Activated CD8-positive, alpha-beta T cell treated with anti-CD3 and anti-CD28 coated beads, Interleukin-2, amount 10 ng/mL, durations not matched to agents 7 days and 5 days (primary cell): Measurements from ENCODE around the gene SLITRK5. TPM values are rescaled to one million over a fixed set of nuclear protein-coding genes. Genes with fewer than 3 reads are reported as not detected.
A peak's percentile ranks its signal among the peaks of the same experiment; 100 is the strongest.

Source experiments
- ATAC-seq: fragments of 150-1000 bp; cut with Tn5 transposase; one replicate; pipeline ENCODE4 v1.10.0; 2021; ENCODE audit warnings: moderate library complexity
- CTCF ChIA-PET: fragments of 350-600 bp; sonication (Branson Sonifier 250); formaldehyde crosslinking; loops from one replicate; lab custom pipeline; 2021; ENCODE audit warnings: antibody characterized with exemption; lab: Charles Lee
- POLR2A ChIA-PET: fragments of 350-600 bp; sonication (Branson Sonifier 250); formaldehyde crosslinking; loops from one replicate; lab custom pipeline; 2021; ENCODE audit warnings: antibody characterized with exemption; lab: Charles Lee
- DNase-seq: peaks from one replicate; pipeline ENCODE4 v3.0.0-alpha.2; 2020
- H3K27ac Mint-ChIP-seq: one replicate; pipeline ENCODE4 v1.8.0; 2021; ENCODE audit warnings: mild to moderate bottlenecking, mixed read lengths
- H3K27me3 Mint-ChIP-seq: one replicate; pipeline ENCODE4 v1.8.0; 2021; ENCODE audit warnings: low read depth, mixed read lengths
- H3K36me3 Mint-ChIP-seq: one replicate; pipeline ENCODE4 v1.8.0; 2021; ENCODE audit warnings: low read depth, mixed read lengths
- H3K4me1 Mint-ChIP-seq: one replicate; pipeline ENCODE4 v1.8.0; 2021; ENCODE audit warnings: low read depth, mixed read lengths
- H3K4me3 Mint-ChIP-seq: one replicate; pipeline ENCODE4 v1.8.0; 2021; ENCODE audit warnings: mild to moderate bottlenecking, mixed read lengths
- H3K9me3 Mint-ChIP-seq: one replicate; pipeline ENCODE4 v1.8.0; 2022; ENCODE audit warnings: mixed read lengths; ENCODE audit not compliant: insufficient read depth
- total RNA-seq, 2 experiments: library from RNA; stranded (reverse); gene quantifications; one replicate each; pipeline ENCODE4 v1.2.3, GENCODE V29; 2021

Gene SLITRK5, protein sequence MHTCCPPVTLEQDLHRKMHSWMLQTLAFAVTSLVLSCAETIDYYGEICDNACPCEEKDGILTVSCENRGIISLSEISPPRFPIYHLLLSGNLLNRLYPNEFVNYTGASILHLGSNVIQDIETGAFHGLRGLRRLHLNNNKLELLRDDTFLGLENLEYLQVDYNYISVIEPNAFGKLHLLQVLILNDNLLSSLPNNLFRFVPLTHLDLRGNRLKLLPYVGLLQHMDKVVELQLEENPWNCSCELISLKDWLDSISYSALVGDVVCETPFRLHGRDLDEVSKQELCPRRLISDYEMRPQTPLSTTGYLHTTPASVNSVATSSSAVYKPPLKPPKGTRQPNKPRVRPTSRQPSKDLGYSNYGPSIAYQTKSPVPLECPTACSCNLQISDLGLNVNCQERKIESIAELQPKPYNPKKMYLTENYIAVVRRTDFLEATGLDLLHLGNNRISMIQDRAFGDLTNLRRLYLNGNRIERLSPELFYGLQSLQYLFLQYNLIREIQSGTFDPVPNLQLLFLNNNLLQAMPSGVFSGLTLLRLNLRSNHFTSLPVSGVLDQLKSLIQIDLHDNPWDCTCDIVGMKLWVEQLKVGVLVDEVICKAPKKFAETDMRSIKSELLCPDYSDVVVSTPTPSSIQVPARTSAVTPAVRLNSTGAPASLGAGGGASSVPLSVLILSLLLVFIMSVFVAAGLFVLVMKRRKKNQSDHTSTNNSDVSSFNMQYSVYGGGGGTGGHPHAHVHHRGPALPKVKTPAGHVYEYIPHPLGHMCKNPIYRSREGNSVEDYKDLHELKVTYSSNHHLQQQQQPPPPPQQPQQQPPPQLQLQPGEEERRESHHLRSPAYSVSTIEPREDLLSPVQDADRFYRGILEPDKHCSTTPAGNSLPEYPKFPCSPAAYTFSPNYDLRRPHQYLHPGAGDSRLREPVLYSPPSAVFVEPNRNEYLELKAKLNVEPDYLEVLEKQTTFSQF
- total RNA-seq = not detected

DNA sequence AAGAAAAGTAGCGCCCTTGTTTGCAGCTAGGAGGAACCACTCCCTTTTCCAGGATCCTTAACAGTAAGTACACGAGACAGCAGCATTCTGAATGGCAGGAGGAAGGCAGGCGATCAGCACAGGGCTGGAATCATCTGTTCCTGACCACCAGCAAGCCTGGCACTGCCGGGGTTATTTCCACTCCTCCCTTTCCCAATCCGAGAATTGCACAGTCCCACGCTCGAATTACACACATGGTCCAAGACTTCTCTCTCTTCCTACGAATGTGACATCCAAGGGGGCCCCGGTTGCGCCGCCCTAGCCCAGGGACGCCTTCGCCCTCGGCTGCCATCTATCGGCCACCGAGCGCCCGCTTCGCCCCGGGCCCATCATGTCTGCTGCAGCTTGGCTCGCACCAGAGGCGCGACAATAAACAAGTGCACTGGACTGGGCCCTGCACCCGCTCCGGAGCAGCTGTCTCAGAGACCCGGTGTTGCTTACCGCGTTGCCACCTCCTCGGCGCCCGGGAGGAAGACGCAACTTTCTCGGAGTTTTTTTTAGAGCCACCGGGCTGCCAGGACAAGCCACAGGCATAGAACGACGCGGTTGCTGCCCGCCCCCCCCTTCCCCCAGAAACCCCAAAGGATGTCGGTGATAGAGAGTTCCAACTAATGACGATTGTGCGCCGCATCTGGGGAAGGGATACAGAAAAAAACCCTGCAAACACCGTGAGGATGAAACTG lies at the start of gene SLITRK5:
TSS of gene SLITRK5 (plus strand) at position 341 of the 722 bp plus-strand sequence. CDS start 4,018 bp downstream, outside the sequence.
- H3K27me3 Mint-ChIP-seq = peaks cover 39% of the 10 kb centered on the region
- ChIA-PET CTCF (no interaction called here), POLR2A (no interaction called here)
- H3K4me1 Mint-ChIP-seq = peaks cover 9% of the 10 kb centered on the region
- peaks cover 2% of the 10 kb centered on the region for H3K36me3 Mint-ChIP-seq
- no peaks in the 10 kb centered on the region for H3K9me3 Mint-ChIP-seq
- H3K27ac Mint-ChIP-seq = no peak within 1 kb of the TSS
- ATAC-seq (peak; percentile 94), DNase-seq (peak; percentile 64)
- H3K4me3 Mint-ChIP-seq = peak within 1 kb of the TSS; percentile 59

DNA sequence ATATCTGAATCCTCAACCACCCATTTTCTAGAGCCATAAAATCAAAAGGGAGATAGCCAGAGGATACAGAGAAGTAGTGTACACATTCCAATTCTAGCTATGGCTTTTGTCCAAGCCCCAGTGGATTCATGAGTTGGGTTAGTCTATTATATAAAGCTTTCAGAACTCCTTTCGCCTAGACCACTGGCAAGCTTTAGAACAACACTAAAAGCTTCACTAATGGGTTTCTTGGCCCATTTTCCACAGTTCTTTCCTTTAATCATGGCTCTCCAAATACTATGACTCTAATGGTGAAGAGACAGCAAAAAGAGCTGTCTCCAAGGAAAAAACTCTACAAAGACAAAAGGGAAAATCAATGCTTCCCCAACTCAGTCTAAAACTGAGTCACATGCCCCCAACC lies 48.2 kb upstream of the SLITRK5 start:
- Mint-ChIP-seq H3K4me3 (no peak overlapping the region), H3K36me3 (no peaks in the 10 kb centered on the region), H3K27me3 (no peaks in the 10 kb centered on the region), H3K4me1 (no peaks in the 10 kb centered on the region), H3K9me3 (no peaks in the 10 kb centered on the region), H3K27ac (no peak overlapping the region)
- ChIA-PET POLR2A (no interaction called here), CTCF (no interaction called here)
- ATAC-seq (no peak), DNase-seq (no peak)

DNA sequence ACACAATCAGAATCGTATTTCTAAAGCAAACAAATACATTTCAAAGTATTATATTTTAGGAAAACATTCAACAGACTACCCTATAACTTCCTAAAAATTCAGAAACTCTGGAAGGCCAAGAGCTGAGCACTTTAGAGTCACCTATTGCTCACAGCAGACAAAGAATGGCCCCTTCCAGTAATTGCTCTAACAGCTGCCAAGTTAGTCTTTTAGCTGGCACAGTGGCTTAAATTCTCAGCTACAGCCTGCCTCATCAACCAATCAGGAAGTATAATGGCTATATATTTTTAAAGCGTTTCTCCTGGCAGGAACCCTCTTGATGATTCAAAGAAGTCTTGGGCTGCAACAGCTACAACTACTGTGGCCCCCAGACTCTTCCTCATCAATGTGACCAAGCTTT lies 14.9 kb upstream of the SLITRK5 start:
- CTCF ChIA-PET = no interaction called here
- Mint-ChIP-seq H3K27ac (no peak overlapping the region), H3K4me1 (no peaks in the 10 kb centered on the region), H3K4me3 (no peak overlapping the region), H3K36me3 (no peaks in the 10 kb centered on the region), H3K27me3 (no peaks in the 10 kb centered on the region), H3K9me3 (no peaks in the 10 kb centered on the region)
- POLR2A ChIA-PET = no interaction called here
- ATAC-seq (no peak), DNase-seq (no peak)

DNA sequence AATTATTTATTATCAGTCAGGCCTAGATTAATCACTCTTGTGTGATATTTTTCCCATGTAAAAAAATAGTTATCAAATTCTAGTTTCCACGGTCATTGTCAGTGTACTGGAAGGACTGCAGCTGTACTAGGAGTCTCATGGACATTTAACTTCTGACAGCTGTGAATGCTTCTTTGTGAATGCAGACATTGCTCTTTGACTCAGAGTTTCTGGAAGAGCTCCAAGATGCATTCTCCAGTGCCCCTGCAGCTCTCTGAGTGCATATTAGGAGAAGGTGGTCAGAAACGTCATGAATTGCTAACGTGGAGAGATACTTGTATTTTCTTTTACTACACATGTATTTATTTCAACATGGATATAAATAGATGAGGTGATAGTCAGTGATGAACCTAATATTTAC lies 9.7 kb upstream of the SLITRK5 start:
- ChIA-PET CTCF (no interaction called here), POLR2A (no interaction called here)
- H3K4me3 Mint-ChIP-seq = no peak overlapping the region
- no peaks in the 10 kb centered on the region for H3K36me3 Mint-ChIP-seq
- no peaks in the 10 kb centered on the region for H3K27me3 Mint-ChIP-seq
- H3K9me3 Mint-ChIP-seq = no peaks in the 10 kb centered on the region
- DNase-seq (no peak), ATAC-seq (no peak)
- no peaks in the 10 kb centered on the region for H3K4me1 Mint-ChIP-seq
- no peak overlapping the region for H3K27ac Mint-ChIP-seq

DNA sequence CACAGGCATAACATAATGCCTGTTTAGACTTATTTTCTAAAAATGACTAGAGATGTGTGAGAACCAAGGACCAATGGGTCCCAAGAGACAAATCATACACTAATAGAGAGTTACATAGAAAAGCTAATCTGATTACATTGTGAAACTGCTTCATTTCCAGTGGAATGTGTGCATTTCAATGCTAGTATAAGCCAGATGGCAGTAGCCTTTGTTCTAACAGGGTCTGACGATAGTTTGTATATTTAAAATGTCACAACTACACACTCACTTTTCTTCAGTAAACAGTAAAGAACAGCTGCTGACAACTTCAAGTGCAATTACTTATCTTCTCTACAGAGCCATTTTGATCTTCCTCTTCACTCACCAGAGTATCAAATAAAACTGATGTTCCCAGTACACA lies 4.3 kb upstream of the SLITRK5 start:
- ATAC-seq = no peak
- ChIA-PET POLR2A (no interaction called here), CTCF (no interaction called here)
- Mint-ChIP-seq H3K4me3 (no peak overlapping the region), H3K27me3 (peaks cover 7% of the 10 kb centered on the region), H3K4me1 (peaks cover 6% of the 10 kb centered on the region), H3K27ac (no peak overlapping the region), H3K36me3 (no peaks in the 10 kb centered on the region), H3K9me3 (no peaks in the 10 kb centered on the region)
- DNase-seq = no peak

DNA sequence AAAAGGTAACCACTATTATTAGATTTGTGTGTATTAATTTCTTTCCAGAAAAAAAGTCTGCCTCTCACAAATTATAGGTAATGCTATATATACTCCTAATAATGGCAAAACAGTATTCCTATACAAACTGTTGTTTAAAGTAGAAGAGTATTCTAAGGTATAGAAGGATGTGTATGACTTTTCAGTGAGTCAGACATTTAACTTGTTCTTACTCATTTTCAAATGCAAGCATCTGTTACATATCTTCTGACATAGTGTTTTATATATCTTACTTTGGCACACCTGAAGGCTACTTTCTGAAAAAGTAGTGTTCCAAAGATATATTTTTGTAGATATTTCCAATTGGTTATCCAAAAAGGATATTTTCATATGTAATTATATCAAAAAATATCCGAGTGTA lies 3.5 kb upstream of the SLITRK5 start:
- H3K27me3 Mint-ChIP-seq = peaks cover 11% of the 10 kb centered on the region
- no peak overlapping the region for H3K4me3 Mint-ChIP-seq
- ATAC-seq (no peak), DNase-seq (no peak)
- H3K4me1 Mint-ChIP-seq = peaks cover 6% of the 10 kb centered on the region
- H3K36me3 Mint-ChIP-seq = peaks cover 2% of the 10 kb centered on the region
- CTCF ChIA-PET = no interaction called here
- POLR2A ChIA-PET = no interaction called here
- no peak overlapping the region for H3K27ac Mint-ChIP-seq
- H3K9me3 Mint-ChIP-seq = no peaks in the 10 kb centered on the region

DNA sequence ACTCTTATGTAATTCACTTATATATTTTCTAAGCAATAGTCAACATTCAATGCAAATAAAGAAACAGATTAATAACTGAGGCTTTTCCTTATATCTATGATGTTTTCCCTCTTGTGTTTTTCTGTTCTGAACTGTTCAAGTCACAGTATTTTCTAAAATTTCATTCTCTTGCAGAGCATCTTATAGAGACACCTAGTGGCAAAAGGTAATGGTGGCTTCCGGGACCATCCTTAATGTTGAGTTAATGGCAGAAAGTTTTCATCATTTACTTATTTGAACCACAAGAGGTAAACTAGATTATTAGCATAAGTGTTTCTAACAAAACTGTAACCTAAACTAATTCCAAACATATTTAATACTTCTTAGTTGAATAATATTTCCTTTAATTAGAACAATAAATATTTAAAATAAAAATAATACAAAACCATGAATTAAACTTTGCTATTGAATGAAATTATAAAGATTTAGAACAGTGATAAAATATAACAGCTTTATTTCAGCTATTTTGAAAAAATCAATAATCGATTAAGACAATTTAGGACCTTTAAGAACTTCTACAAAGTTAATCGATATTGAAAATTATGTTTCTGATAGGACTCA lies 1.7 kb upstream of the SLITRK5 start:
- H3K4me1 Mint-ChIP-seq = peaks cover 9% of the 10 kb centered on the region
- no peaks in the 10 kb centered on the region for H3K9me3 Mint-ChIP-seq
- no peak overlapping the region for H3K4me3 Mint-ChIP-seq
- H3K36me3 Mint-ChIP-seq = peaks cover 2% of the 10 kb centered on the region
- DNase-seq = no peak
- ATAC-seq = no peak
- ChIA-PET POLR2A (no interaction called here), CTCF (no interaction called here)
- no peak overlapping the region for H3K27ac Mint-ChIP-seq
- H3K27me3 Mint-ChIP-seq = peaks cover 29% of the 10 kb centered on the region

DNA sequence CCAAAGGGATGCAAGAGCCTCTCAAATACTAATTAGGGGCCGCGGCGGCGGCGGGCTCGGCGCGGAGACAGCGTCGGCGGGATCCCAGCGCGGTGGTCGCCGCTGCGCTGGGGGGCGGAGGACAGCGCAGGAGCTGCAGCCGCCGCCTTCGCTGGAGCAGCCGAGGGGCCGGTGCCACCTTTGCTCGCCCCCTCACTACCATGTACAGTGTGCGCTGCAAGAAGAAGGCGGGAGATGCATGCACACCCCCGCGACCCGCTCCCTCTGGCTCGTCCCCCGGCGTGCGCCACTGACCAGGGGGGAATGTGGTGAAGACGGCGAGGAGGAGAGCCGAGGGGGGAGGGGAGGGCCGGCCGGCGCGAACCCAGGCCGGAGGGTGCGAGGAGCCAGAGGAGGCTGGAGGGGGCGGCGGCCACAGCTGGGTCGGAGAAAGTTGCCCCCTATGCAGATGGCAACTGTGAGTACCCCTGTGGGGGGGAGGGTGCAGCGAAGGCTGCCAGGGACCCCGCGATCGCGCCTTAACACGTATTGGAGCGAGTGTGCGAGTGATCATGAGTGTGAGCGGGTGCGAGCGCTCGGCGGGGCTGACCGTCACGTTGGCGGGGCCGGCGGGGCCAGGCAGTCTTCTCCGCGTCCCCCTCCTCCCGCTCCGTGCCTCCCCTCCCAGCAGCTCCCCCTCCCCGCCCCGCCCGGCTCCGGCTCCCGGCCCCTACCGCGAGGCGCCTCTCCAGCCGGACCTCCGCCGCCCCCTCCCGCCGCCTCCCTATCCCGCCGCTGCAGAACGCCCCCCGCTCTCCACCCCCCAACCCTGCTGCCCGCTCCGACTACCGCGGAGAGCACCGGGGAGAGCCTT lies 808 bp downstream of the SLITRK5 start:
- peaks cover 47% of the 10 kb centered on the region for H3K27me3 Mint-ChIP-seq
- peak overlapping the region; percentile 59 for H3K4me3 Mint-ChIP-seq
- H3K27ac Mint-ChIP-seq = no peak overlapping the region
- ChIA-PET POLR2A (no interaction called here), CTCF (no interaction called here)
- ATAC-seq = peak; percentile 4
- no peaks in the 10 kb centered on the region for H3K9me3 Mint-ChIP-seq
- H3K4me1 Mint-ChIP-seq = peaks cover 9% of the 10 kb centered on the region
- no peak for DNase-seq
- peaks cover 2% of the 10 kb centered on the region for H3K36me3 Mint-ChIP-seq

DNA sequence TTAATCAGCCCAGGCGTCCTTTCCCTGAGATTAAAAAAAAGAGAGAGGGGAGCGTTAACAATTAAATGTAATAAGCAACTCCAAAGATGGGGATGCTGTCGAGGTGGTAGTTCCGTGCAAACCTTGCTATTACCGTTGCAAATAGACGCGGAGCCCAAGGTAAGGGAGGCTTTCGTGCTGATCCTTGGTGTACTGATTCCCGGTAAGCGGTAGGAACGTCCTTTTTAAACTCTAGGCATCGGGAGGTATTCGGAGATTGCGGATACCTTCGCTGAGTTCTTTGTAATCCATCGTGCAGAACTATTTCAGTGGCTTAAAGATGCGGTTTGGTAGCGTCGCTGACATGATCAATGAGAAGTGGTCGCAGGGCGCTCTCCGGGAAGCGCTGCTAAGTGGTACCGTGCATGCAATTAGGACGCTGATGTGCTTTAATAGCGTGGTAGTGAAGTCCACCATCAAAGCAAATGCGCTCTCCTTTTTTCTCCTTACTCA lies 3.1 kb downstream of the SLITRK5 start:
- Mint-ChIP-seq H3K4me1 (peaks cover 20% of the 10 kb centered on the region), H3K27me3 (peaks cover 62% of the 10 kb centered on the region), H3K36me3 (peaks cover 2% of the 10 kb centered on the region), H3K9me3 (no peaks in the 10 kb centered on the region), H3K4me3 (no peak overlapping the region), H3K27ac (peak overlapping the region; percentile 25)
- POLR2A ChIA-PET = no interaction called here
- CTCF ChIA-PET = no interaction called here
- no peak for DNase-seq
- no peak for ATAC-seq

DNA sequence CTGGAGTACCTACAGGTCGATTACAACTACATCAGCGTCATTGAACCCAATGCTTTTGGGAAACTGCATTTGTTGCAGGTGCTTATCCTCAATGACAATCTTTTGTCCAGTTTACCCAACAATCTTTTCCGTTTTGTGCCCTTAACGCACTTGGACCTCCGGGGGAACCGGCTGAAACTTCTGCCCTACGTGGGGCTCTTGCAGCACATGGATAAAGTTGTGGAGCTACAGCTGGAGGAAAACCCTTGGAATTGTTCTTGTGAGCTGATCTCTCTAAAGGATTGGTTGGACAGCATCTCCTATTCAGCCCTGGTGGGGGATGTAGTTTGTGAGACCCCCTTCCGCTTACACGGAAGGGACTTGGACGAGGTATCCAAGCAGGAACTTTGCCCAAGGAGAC lies 4.7 kb downstream of the SLITRK5 start:
- DNase-seq (no peak), ATAC-seq (no peak)
- H3K27ac Mint-ChIP-seq = no peak overlapping the region
- H3K4me3 Mint-ChIP-seq = no peak overlapping the region
- peaks cover 18% of the 10 kb centered on the region for H3K4me1 Mint-ChIP-seq
- no peaks in the 10 kb centered on the region for H3K9me3 Mint-ChIP-seq
- peaks cover 2% of the 10 kb centered on the region for H3K36me3 Mint-ChIP-seq
- CTCF ChIA-PET = no interaction called here
- H3K27me3 Mint-ChIP-seq = peaks cover 60% of the 10 kb centered on the region
- POLR2A ChIA-PET = no interaction called here
